ENCODE data around the gene OSBPL2.
A peak's percentile ranks its signal among the peaks of the same experiment; 100 is the strongest.

Gene OSBPL2

DNA sequence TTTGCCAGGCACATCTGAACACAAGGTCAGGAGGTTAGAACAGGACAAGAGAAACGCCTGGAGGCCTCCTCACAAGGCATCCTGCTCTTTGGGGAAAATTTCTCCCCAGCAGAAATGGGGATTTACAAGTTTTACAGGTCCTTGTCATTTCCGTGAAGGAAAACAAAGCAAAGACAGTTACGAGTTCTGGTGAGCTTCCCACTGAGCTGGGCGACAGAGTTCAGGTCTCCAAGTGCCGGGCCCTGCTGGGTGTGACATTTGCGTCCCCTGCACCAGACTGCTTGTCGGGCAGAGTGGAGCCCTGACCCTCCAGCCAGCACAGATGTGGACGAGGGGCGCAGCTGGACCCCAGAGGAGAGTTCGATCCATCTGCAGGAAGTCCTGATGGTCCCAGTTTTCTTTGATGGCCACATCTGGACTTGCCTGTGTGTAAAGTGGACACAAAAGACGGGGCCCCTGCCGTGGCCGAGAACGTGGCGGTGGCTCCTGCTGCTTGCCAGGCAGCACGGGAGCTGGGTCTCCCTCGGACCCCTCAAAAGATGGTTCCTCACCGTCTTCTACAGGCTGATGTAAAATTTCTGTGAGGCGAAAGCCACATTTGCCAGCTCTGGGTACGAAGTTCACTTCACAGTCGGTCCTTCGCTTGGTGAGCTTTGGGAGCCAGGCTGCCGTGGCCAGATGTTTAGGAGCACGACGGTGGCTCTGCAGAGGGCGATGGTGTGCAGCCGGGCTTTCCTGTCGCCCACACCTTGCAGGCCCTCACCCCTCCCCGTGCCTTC, 59.3 kb downstream of the OSBPL2 start:
- DNase-seq (ENCODE audit: low read depth in 3 of 3, low spot score in 1 of 3): no peak

DNA sequence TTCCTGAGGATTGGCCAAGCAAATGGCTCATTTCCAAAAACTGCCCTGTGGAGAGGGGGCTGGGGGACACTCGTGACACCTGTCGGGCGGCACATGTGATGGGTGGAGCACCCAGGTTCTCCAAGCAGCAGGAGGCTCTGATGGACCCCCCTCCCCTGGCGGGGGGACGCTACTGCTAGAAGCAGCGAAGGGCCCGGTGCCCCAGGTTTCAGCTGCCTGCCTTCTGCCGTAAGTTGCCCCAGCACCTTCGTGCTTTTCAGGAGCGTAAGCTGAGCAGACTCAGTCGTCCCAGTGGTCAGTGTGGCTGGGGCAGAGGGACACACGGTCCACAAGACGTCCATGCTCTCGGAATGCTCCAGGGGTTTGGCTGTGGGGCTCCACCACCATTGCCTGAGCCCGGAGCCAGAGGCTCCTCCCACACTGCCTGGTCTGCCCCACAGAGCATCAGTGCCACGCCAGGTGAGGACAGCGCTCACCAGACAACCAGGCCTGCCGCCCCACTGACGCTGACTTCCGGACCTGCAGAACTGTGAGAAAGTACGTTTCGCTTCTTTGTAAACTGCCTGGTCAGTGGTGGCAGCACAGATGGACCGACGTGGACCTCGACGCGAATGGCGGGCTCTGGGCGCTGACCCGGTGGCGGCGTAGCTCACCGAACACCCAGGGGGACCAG, 60.4 kb downstream of the OSBPL2 start:
- DNase-seq (ENCODE audit: low read depth in 3 of 3, low spot score in 1 of 3): no peak

DNA sequence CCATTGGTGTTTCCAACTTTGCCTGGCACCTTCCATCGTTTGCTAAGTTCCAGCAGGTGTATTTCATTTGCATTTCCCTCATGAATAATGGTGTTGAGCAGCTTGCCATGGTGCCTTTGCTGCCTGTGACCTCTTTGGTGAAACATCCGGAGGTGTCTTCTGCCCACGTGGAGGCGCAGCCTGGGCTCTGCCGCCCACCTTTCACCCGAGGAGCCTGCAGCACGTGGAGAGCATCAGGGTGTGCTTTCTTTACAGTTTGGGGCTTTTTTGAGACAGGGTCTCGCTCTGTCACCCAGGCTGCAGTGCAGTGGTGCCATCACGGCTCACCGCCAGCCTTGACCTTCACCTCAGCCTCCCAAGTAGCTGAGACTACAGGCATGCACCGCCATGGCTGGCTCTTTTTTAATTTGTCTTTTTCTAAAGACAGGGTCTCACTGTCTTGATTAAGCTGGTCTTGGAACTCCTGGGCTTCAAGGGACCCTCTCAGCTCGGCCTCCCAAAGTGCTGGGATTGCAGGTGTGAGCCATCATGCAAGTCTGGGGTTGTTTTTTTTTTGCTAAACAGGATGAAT, 61.4 kb downstream of the OSBPL2 start:
- no peak for DNase-seq (ENCODE audit: low read depth in 3 of 3, low spot score in 1 of 3)

DNA sequence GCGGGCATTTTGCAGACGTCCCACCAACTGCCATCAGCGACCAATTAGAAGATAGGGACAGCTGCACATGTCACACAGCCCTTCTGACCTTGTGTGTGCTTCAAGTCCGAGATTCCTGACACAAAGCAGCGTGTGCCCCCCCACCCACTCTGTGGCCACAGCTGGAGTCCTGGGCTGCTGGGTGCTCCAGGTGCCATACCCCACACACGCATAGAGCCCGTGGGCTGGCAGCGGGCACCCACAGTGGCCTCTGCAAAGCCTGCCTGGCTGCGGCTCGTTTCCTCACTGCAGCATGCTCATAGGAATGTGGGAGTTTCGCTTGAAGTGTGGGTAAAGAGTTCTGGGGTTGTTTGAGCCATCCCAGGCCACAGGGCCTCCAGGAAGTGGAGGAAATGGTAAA, 62.0 kb downstream of the OSBPL2 start:
- DNase-seq (ENCODE audit: low read depth in 3 of 3, low spot score in 1 of 3): no peak

DNA sequence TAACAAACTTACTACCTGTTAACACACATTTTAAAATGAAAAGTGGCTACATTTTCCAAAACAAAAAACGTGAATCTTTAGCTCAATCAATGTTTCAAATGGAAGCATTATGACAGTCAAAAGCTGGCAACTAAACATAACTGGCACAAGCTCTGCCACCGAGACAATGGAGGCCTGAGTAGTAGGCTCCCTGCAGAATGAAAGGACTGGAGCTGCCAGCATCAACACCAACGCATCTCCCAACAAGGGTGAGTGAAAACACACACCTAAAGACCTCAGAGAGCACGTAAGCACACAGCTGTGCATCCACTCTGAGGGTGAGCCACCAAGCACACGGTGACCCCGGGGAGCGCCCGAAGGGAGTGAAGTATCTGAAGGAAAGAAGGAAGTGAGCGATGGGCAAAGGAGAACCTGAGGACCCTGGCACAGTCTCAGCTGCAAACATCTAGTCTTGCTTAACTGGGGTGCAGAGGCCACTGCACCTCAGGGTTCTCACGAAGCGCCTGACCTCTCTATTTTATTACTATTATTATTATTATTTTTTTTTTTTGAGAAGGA, 62.9 kb downstream of the OSBPL2 start:
- DNase-seq (ENCODE audit: low read depth in 3 of 3, low spot score in 1 of 3): no peak

DNA sequence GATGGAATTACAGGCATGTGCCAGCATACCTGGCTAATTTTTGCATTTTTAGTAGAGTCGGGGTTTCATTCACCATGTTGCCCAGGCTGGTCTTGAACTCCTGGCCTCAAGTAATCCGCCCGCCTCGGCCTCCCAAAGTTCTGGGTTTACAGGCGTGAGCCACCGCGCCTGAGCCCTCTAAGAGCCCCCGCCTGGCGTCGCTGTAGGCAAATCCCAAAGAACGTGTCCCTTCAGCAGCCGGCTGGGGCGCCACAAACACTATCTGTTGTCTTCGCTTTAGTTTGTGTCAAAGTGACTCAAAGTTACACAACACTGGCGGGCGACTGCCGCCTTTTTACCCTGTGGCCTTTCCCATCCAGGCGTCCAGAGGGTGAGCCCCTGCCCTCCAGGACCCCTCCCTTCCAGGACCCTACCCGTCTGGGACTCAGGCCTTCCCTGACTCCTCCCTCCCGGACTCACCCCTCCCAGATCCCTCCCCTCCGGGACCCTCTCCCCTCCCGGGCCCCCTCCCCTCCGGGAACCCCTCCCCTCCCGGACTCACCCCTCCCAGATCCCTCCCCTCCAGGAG, 63.5 kb downstream of the OSBPL2 start:
- DNase-seq (ENCODE audit: low read depth in 3 of 3, low spot score in 1 of 3): peak; percentile 61 to 72 (median 64)

DNA sequence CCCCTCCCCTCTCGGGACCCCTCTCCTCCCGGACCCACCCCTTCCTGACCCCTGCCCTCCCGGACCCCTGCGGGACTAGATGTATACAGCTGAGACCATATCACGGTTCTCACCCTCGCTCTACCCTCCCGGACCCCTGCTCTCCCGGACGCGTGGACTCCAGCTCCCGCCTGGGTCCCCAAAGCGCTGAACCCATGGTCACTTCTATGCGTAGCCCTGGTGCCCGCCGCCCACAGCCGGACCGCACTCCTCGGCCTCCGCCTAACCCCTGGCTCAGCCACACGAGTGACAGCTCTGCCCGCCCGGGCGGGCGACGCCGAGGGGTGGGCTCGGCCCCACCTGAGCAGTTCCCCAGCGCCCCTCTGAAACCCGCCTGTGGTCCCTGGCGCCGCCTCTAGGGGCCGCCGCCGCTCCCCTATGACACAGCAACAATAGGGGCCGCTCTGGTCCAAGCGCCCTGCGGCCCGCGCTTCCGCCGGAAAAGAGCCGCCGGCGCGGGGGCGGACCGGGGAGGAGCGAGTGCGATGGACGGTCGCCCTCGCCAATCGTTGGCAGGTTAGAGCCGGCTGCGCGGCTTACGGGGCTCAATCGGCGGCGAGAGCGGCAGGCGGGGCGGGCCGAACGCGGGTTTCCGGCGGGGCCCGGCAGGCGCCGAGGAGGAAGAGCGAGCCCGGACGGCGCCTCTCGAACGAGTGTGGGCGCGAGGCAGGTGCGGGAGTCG, 64.2 kb downstream of the OSBPL2 start, which contains the start of gene ADRM1:
ADRM1 (plus strand) TSS at position 657 of the 721 bp plus-strand sequence. CDS start 572 bp downstream, outside the sequence.
- DNase-seq (ENCODE audit: low read depth in 3 of 3, low spot score in 1 of 3): peak; percentile 89 to 96 (median 93)

DNA sequence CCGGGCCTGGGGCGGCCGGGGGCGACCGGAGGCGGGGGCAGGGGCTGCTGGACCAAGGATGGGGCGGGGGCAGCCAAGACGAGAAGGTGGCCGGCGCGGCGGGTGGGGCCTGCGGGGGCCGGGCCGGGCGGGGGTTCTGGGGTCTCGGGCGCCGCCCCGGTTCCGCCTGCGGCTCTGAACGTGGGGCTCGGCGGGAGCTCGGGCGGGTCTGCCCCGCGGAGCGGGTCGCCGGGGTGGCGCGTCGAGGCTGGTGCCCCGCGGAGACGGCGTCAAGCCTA, 64.7 kb downstream of the OSBPL2 start:
- DNase-seq (ENCODE audit: low read depth in 3 of 3, low spot score in 1 of 3): no peak

DNA sequence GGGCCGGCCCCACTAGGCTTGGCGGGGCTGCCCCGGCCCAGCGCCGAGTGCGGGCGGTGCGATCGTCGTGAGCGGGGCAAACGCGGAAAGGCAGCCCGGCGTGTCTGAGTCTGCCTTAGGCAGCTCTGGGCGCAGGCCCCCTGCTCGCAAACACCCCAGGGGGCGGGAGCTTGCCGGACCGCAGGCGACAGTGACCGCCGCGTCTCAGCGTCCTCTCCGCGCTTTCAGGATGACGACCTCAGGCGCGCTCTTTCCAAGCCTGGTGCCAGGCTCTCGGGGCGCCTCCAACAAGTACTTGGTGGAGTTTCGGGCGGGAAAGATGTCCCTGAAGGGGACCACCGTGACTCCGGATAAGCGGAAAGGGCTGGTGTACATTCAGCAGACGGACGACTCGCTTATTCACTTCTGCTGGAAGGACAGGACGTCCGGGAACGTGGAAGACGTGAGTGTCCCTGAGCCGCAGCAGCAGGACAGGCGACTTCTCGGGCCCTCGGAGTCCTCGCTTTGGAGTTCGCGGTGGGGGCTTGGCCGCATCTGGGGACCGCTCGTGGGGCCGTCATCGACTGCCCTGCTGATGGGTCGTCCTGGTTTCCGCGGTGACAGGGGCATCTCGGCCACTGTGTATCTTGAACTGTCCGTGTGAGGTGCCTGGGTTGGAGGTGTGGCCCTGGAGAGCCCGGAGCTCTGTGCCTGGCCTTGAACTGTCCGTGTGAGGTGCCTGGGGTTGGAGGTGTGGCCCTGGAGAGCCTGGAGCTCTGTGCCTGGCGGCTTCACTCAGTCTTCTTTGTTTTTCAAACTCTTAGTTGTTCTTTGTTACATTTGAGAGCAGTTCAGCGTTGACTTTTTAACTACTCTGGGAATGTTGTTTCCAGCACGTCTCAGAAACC, 65.3 kb downstream of the OSBPL2 start:
- no peak for DNase-seq (ENCODE audit: low read depth in 3 of 3, low spot score in 1 of 3)

DNA sequence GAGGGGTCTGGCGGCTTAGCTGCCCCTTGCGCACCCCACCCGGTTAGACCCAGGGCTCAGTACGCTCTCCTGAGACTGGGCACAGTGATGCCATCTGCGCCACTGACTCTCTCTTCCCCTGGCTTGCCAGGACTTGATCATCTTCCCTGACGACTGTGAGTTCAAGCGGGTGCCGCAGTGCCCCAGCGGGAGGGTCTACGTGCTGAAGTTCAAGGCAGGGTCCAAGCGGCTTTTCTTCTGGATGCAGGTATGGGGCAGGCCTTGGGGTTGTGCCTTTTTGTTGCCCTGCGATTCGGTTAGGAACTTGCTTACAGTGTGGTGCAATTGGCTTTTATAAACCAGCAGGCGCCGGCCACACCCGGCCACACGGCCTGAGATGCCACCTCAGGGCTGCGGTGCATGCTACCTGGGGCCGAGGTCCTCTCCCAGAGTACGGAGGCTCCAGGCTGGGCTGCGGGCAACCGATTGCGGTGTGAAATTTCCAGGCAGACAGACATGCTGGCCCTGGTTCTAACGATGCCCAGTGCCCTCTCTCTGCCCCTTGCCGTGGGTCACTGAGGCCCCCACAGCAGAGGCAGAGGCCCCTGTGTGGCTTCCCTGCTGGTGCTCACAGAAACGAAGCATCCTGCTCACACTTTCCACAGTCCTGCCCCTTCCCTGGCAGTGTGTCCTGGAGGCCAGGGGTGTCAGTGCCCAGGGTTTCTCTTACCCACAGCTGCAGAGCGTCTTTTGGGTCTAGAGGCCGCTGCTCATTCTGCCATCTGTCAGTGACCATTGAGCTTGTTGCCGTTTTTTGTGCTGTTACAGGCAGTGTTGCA, 66.2 kb downstream of the OSBPL2 start:
- DNase-seq (ENCODE audit: low read depth in 3 of 3, low spot score in 1 of 3): no peak

DNA sequence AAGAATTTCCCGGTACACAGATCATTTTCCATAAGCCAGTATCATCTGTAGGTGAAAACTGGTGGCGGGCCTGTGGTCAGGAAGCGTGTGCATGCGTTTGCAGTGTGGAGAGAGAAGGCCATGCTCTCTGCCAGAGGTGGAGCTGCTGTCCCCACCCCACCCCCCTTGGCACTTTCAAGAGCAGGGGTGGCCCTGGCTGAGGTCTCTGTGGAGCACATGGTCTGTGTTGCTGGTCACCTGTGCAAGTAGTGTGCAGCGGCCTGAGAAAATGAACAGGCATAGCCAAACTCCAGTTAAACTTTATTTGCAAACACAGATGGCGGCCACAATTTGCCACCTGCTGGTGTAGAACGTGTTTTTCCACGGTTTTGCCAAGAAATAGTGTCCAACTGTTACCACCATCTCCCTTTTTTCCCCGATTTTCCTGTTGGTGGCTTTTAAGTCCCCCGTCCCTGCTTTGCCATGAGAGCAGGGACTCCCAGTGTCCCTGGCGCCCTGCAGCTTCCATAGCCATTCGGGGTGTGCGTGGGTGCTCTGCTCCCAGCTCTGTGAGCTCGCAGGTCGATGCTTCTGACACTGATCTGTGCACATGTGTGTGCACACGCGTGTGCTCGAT, 66.9 kb downstream of the OSBPL2 start:
- no peak for DNase-seq (ENCODE audit: low read depth in 3 of 3, low spot score in 1 of 3)

DNA sequence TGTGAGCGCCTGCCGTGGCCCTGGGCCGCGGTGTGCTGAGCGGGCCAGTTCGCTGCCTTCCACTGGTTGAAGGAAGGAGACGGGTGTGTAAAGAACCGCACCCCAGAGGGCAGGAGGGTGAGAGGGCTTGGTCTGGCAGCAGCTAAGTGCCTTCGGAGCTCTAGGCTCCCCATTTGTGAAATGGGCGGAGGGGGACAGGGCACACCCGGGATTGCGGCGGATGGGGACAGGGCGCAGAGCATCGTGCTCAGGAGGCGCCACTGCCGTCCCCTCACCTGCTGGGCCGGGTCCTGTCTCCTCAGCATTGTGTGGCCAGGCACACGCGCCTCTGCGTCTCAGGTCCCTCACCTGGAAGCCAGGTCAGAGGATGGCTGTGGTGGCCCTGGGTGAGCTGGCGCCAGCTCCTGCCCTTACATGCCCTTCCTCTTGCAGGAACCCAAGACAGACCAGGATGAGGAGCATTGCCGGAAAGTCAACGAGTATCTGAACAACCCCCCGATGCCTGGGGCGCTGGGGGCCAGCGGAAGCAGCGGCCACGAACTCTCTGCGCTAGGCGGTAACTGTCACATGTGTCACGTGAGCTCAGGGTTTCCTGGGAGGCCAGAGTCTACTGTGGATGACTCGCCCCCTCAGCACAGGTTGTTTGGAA, 67.6 kb downstream of the OSBPL2 start:
- no peak for DNase-seq (ENCODE audit: low read depth in 3 of 3, low spot score in 1 of 3)

DNA sequence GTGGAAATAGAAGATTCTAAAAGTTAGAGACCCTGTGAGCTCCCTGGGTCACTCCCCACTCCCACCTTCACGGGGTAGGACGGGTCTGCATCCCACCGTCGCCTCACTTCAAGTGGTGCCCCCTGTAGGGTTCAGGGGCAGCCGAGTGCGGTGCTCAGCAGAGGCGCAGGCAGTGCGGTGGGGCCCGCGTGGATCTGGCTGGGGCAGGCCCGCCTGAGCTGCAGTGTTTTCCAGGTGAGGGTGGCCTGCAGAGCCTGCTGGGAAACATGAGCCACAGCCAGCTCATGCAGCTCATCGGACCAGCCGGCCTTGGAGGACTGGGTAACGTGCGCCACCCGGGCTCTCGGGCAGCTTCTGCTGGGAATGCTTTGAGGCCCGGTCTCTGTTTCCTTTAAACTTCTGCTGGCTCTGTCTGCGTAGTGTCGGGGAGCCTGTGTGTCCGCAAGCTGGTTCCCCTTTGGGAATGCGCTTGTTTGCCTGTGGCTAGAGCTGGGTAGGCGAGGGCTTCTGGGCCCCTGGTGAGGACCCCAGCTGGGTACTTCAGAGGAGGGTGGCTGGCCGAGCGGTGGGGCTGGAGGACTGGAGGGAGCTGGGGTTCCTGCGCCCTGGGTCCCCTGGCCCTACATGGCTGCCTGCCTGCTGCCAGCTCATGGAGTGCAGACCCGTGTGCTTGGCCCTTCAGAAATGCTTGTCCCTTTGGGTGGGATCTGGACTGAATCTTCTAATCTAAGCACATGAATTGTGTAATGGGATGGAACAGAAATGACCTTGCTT, 68.3 kb downstream of the OSBPL2 start:
- no peak for DNase-seq (ENCODE audit: low read depth in 3 of 3, low spot score in 1 of 3)

DNA sequence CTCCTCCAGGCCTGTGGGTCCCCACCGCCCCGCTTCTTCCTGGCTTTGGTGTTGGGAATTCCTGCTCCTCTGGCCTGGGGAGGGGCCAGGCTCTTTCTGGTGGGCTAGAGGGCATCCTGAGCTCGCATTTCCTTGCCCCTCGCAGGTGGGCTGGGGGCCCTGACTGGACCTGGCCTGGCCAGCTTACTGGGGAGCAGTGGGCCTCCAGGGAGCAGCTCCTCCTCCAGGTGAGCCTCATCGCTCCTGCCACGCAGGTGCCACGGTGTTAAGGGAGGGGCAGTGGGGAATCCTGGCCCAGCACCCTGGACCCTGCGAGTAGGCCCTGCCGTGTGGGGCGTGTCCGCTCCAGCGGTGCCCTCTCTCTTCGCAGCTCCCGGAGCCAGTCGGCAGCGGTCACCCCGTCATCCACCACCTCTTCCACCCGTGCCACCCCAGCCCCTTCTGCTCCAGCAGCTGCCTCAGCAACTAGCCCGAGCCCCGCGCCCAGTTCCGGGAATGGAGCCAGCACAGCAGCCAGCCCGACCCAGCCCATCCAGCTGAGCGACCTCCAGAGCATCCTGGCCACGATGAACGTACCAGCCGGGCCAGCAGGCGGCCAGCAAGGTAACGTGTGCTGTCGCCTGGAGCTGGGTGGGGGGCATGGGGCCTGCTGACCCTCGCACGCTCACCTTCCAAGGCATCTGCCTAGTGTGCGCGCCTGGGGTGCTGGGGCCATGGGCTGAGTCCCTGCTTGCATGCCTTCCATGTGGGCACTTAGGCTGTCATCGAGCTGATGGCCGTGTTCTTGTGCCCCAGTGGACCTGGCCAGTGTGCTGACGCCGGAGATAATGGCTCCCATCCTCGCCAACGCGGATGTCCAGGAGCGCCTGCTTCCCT, 69.1 kb downstream of the OSBPL2 start:
- no peak for DNase-seq (ENCODE audit: low read depth in 3 of 3, low spot score in 1 of 3)

DNA sequence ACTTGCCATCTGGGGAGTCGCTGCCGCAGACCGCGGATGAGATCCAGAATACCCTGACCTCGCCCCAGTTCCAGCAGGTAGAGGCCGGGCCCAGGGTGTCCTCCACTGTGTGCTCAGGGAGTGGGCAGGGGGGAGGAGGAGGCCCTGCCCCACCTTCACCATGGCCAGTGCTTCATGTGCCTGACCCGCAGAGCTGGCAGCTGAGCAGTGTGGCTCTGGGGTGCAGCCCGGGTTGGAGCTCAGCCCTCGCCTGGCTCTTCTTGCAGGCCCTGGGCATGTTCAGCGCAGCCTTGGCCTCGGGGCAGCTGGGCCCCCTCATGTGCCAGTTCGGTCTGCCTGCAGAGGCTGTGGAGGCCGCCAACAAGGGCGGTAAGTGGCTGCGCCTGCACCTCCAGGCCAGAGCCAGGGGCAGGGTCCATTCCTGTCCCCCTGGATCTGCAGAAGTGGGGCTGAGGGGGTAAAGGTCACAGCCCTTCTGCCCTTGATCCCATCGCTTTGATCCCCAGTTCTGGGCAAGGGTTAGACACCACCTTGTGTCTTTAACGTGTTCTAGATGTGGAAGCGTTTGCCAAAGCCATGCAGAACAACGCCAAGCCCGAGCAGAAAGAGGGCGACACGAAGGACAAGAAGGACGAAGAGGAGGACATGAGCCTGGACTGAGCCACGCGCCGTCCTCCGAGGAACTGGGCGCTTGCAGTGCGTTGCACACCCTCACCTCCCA, 69.9 kb downstream of the OSBPL2 start:
- no peak for DNase-seq (ENCODE audit: low read depth in 3 of 3, low spot score in 1 of 3)

Data from stimulated activated CD4-positive, alpha-beta T cell treated with anti-CD3 and anti-CD28 coated beads, TNF-alpha, amount 100 ng/mL, for 1 hour (primary cell).